HG03342 (cell line): ENCODE results near the gene PDCL3.

Source experiments
- ATAC-seq: cut with Tn5 transposase; IDR thresholded peaks from one replicate; pipeline ENCODE4 v1.9.1; 2021; ENCODE audit warnings: mild to moderate bottlenecking, moderate library complexity; ENCODE audit not compliant: unreplicated experiment

The PDCL3 gene

GRCh38 chr2:100611079-100612029 lies 48.6 kb downstream of the PDCL3 start:
- no peak for ATAC-seq

GRCh38 chr2:100612388-100613000 lies 49.7 kb downstream of the PDCL3 start:
- ATAC-seq, result no peak

- no peak for ATAC-seq
Observed at GRCh38 chr2:100613719-100614118, 50.9 kb downstream of the PDCL3 start.

GRCh38 chr2:100614455-100615000 lies 51.7 kb downstream of the PDCL3 start:
- ATAC-seq, result no peak

GRCh38 chr2:100615471-100615870 lies 52.7 kb downstream of the PDCL3 start:
- no peak for ATAC-seq

- no peak for ATAC-seq
Observed at GRCh38 chr2:100615886-100616285, 53.1 kb downstream of the PDCL3 start.

GRCh38 chr2:100616841-100617390 lies 54.1 kb downstream of the PDCL3 start:
- no peak for ATAC-seq

GRCh38 chr2:100619951-100620350 lies 57.2 kb downstream of the PDCL3 start:
- no peak for ATAC-seq

GRCh38 chr2:100620481-100620880 lies 57.7 kb downstream of the PDCL3 start:
- ATAC-seq, result no peak

- ATAC-seq, result no peak
Observed at GRCh38 chr2:100621371-100621951, 58.7 kb downstream of the PDCL3 start.

- no peak for ATAC-seq
Observed at GRCh38 chr2:100623033-100623715, 60.4 kb downstream of the PDCL3 start.

- ATAC-seq, result no peak
Observed at GRCh38 chr2:100623930-100624329, 61.1 kb downstream of the PDCL3 start.

GRCh38 chr2:100624536-100624935 lies 61.7 kb downstream of the PDCL3 start:
- no peak for ATAC-seq

- ATAC-seq, result no peak
Observed at GRCh38 chr2:100625717-100626116, 62.9 kb downstream of the PDCL3 start.
